Fibroblast of skin of scalp (primary cell): ENCODE results near the gene LPAR2.
A peak's percentile ranks its signal among the peaks of the same experiment; 100 is the strongest.
"Not testable (repeated sequence)": the region's sequence is repeated elsewhere in the genome, so short reads cannot be mapped to it uniquely, and the experiment has no call there.

Experiments
- DNase-seq: peaks from one replicate; pipeline ENCODE4 v3.0.0-alpha.2; 2013

The LPAR2 gene

GRCh38 chr19:19630426-19630825 lies 2.4 kb upstream of the LPAR2 start:
- no peak for DNase-seq

GRCh38 chr19:19630062-19630414 lies 2.0 kb upstream of the LPAR2 start:
- no peak for DNase-seq

- DNase-seq, result peak; percentile 5
Measured at GRCh38 chr19:19628501-19629134, 598 bp upstream of the LPAR2 start.

- DNase-seq, result no peak
Measured at GRCh38 chr19:19626516-19627472, 1.2 kb downstream of the LPAR2 start.

GRCh38 chr19:19624032-19624570 lies 3.9 kb downstream of the LPAR2 start:
- no peak for DNase-seq

- no peak for DNase-seq
Measured at GRCh38 chr19:19623383-19623782, 4.6 kb downstream of the LPAR2 start.

- no peak for DNase-seq
Measured at GRCh38 chr19:19619849-19620210, 8.2 kb downstream of the LPAR2 start.

GRCh38 chr19:19619181-19619848 lies 8.7 kb downstream of the LPAR2 start:
- DNase-seq, result no peak

GRCh38 chr19:19618219-19619051 lies 9.6 kb downstream of the LPAR2 start, which contains the start of gene PBX4:
PBX4 (minus strand) TSS chr19:19618687; CDS start chr19:19618629, 58 bp downstream.
- DNase-seq, result peak; percentile 92

- peak; percentile 46 for DNase-seq
Measured at GRCh38 chr19:19615086-19615485, 12.9 kb downstream of the LPAR2 start.

- DNase-seq, result peak; percentile 62
Measured at GRCh38 chr19:19613506-19613905, 14.5 kb downstream of the LPAR2 start.

- DNase-seq, result peak; percentile 19
Measured at GRCh38 chr19:19610376-19611202, 17.4 kb downstream of the LPAR2 start.

- DNase-seq, result not testable (repeated sequence)
Measured at GRCh38 chr19:19606686-19607085, 21.3 kb downstream of the LPAR2 start.

- DNase-seq, result no peak
Measured at GRCh38 chr19:19606021-19606420, 22.0 kb downstream of the LPAR2 start.

GRCh38 chr19:19602713-19603324 lies 25.2 kb downstream of the LPAR2 start:
- no peak for DNase-seq

GRCh38 chr19:19602136-19602712 lies 25.8 kb downstream of the LPAR2 start:
- no peak for DNase-seq

- DNase-seq, result no peak
Measured at GRCh38 chr19:19600793-19601330, 27.2 kb downstream of the LPAR2 start.

- DNase-seq, result not testable (repeated sequence)
Measured at GRCh38 chr19:19598728-19599451, 29.1 kb downstream of the LPAR2 start.

GRCh38 chr19:19597809-19598306 lies 30.2 kb downstream of the LPAR2 start:
- no peak for DNase-seq
